PC-9 (cell line): ENCODE measurements around the gene TSLP. TPM values are rescaled to one million over a fixed set of nuclear protein-coding genes. Genes with fewer than 3 reads are reported as not detected.

Experiments used
- BruUV-seq: library from RNA; stranded (reverse); fragments of 400-500 nt; replicated peaks from 2 replicates; lab custom pipeline; 2021; lab: Mats Ljungman, UMichigan
- CTCF ChIA-PET: fragments of 300-600 bp; sonication (Branson Sonifier 250); formaldehyde crosslinking; loops from one replicate; lab custom pipeline; 2022; ENCODE audit warnings: antibody characterized with exemption; lab: Charles Lee
- POLR2A ChIA-PET: fragments of 300-600 bp; sonication (Branson Sonifier 250); formaldehyde crosslinking; loops from one replicate; lab custom pipeline; 2022; ENCODE audit warnings: antibody characterized with exemption; ENCODE audit not compliant: unreplicated experiment; lab: Charles Lee
- DNase-seq, 2 experiments: peaks; one replicate each; pipeline versions ENCODE4 v3.0.0 to v3.0.0-alpha.2; 2015 to 2022; ENCODE audit warnings: mixed read lengths in 1 of 2
- H2AFZ ChIP-seq: fragments of 200-600 bp; sonication (generic); 2 replicates; pipeline ENCODE4 v1.8.1; 2017; ENCODE audit warnings: antibody characterized with exemption
- H3F3A ChIP-seq: fragments of 200-600 bp; sonication (generic); 2 replicates; pipeline ENCODE4 v1.8.1; 2017; ENCODE audit warnings: antibody characterized with exemption, mild to moderate bottlenecking, low read depth; ENCODE audit not compliant: insufficient read depth
- H3K27ac ChIP-seq: fragments of 200-600 bp; sonication (generic); 2 replicates; pipeline ENCODE4 v1.6.1; 2016; ENCODE audit warnings: mixed run types
- H3K27me3 ChIP-seq: fragments of 200-600 bp; sonication (generic); 2 replicates; pipeline ENCODE4 v1.6.1; 2016; ENCODE audit warnings: low read depth, mixed run types; ENCODE audit not compliant: insufficient read depth
- H3K36me3 ChIP-seq: fragments of 200-600 bp; sonication (generic); 2 replicates; pipeline ENCODE4 v1.6.1; 2016; ENCODE audit warnings: low read depth, mixed run types
- H3K4me1 ChIP-seq: fragments of 200-600 bp; sonication (generic); replicated peaks from 2 replicates; pipeline ENCODE4 v1.6.1; 2016; ENCODE audit warnings: mixed run types; ENCODE audit not compliant: insufficient read depth
- H3K4me2 ChIP-seq: fragments of 200-600 bp; sonication (generic); 2 replicates; pipeline ENCODE4 v1.6.1; 2017; ENCODE audit warnings: mixed run types
- H3K4me3 ChIP-seq: fragments of 200-600 bp; sonication (generic); 2 replicates; pipeline ENCODE4 v1.6.1; 2016; ENCODE audit warnings: mixed run types
- H3K79me2 ChIP-seq: fragments of 200-600 bp; sonication (generic); 2 replicates; pipeline ENCODE4 v1.6.1; 2017; ENCODE audit warnings: low read depth, mixed run types
- H3K9me2 ChIP-seq: fragments of 200-600 bp; sonication (generic); 2 replicates; pipeline ENCODE4 v1.8.1; 2017; ENCODE audit warnings: mild to moderate bottlenecking; ENCODE audit not compliant: insufficient read depth
- H3K9me3 ChIP-seq: fragments of 200-600 bp; sonication (generic); 2 replicates; pipeline ENCODE4 v1.8.1; 2016; ENCODE audit warnings: low read depth; ENCODE audit not compliant: insufficient read depth
- H4K20me1 ChIP-seq: fragments of 200-600 bp; sonication (generic); 2 replicates; pipeline ENCODE4 v1.8.1; 2017; ENCODE audit not compliant: insufficient read depth
- EZH2 ChIP-seq: fragments of 200-600 bp; sonication (generic); IDR thresholded peaks from 2 replicates; pipeline ENCODE4 v1.8.0; 2017; ENCODE audit warnings: antibody characterized with exemption, low read depth
- intact Hi-C: fragments of 100-400 bp; cut with micrococcal nuclease; formaldehyde crosslinking; loops from one replicate; pipeline ENCODE4 v1.10.0; 2022; ENCODE audit not compliant: unreplicated experiment
- total RNA-seq: library from RNA; stranded (reverse); gene quantifications from 2 replicates; pipeline ENCODE4 v1.2.3, GENCODE V29; 2021
- TF ChIP-seq, protein P1 (sequence below): fragments of 200-600 bp; sonication (generic); conservative IDR thresholded peaks from 2 replicates; pipeline ENCODE4 v1.6.1; 2017; ENCODE audit warnings: mixed run types, antibody characterized with exemption, mild to moderate bottlenecking, moderate library complexity

The TSLP gene
- total RNA-seq, 1 experiment from 2014 or later, result not detected

- H4K20me1 ChIP-seq, result no peaks in the 10 kb centered on the region
- no peaks in the 10 kb centered on the region; the same call in 1 of the 2 replicates for H3K9me2 ChIP-seq
- no peak for DNase-seq
- no peaks in the 10 kb centered on the region for H3K79me2 ChIP-seq
- TF ChIP-seq EZH2, result no peak
- TF ChIP-seq, protein P1, sequence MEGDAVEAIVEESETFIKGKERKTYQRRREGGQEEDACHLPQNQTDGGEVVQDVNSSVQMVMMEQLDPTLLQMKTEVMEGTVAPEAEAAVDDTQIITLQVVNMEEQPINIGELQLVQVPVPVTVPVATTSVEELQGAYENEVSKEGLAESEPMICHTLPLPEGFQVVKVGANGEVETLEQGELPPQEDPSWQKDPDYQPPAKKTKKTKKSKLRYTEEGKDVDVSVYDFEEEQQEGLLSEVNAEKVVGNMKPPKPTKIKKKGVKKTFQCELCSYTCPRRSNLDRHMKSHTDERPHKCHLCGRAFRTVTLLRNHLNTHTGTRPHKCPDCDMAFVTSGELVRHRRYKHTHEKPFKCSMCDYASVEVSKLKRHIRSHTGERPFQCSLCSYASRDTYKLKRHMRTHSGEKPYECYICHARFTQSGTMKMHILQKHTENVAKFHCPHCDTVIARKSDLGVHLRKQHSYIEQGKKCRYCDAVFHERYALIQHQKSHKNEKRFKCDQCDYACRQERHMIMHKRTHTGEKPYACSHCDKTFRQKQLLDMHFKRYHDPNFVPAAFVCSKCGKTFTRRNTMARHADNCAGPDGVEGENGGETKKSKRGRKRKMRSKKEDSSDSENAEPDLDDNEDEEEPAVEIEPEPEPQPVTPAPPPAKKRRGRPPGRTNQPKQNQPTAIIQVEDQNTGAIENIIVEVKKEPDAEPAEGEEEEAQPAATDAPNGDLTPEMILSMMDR, result no peak
- H2AFZ ChIP-seq, result no peak overlapping the region
- BruUV-seq, result no TSS peak
- CTCF ChIA-PET, result no interaction called here
- H3K4me1 ChIP-seq, result no peaks in the 10 kb centered on the region
- no peak overlapping the region for H3K27ac ChIP-seq
- no peaks in the 10 kb centered on the region for H3K36me3 ChIP-seq
- POLR2A ChIA-PET, result no interaction called here
- no peak overlapping the region for H3K4me3 ChIP-seq
- no peak overlapping the region for H3K4me2 ChIP-seq
- intact Hi-C loops, result no loop called here
- H3K9me3 ChIP-seq, result no peaks in the 10 kb centered on the region
- H3K27me3 ChIP-seq, result peaks cover 14% of the 10 kb centered on the region; the same call in 1 of the 2 replicates
- H3F3A ChIP-seq, result no peaks in the 10 kb centered on the region
Measured at GRCh38 chr5:111068213-111068612, 3.3 kb upstream of the TSLP start.

- no peaks in the 10 kb centered on the region for H3K9me3 ChIP-seq
- H3K4me2 ChIP-seq, result no peak overlapping the region
- H3K9me2 ChIP-seq, result no peaks in the 10 kb centered on the region; the same call in 1 of the 2 replicates
- H3K36me3 ChIP-seq, result no peaks in the 10 kb centered on the region
- TF ChIP-seq, protein P1, result no peak
- no peaks in the 10 kb centered on the region for H3F3A ChIP-seq
- no peak overlapping the region for H2AFZ ChIP-seq
- no peaks in the 10 kb centered on the region for H3K4me1 ChIP-seq
- H3K4me3 ChIP-seq, result no peak overlapping the region
- ChIA-PET CTCF (no interaction called here), POLR2A (no interaction called here)
- peaks cover 14% of the 10 kb centered on the region; the same call in 1 of the 2 replicates for H3K27me3 ChIP-seq
- no TSS peak for BruUV-seq
- intact Hi-C loops, result no loop called here
- H3K27ac ChIP-seq, result no peak overlapping the region
- no peaks in the 10 kb centered on the region for H4K20me1 ChIP-seq
- DNase-seq, result no peak
- no peaks in the 10 kb centered on the region for H3K79me2 ChIP-seq
Measured at GRCh38 chr5:111069839-111070238, 1.7 kb upstream of the TSLP start.

- no peak for DNase-seq
- peaks cover 6% of the 10 kb centered on the region; the same call in 1 of the 2 replicates for H3K4me1 ChIP-seq
- ChIA-PET POLR2A (no interaction called here), CTCF (no interaction called here)
- H3K4me3 ChIP-seq, result no peak overlapping the region
- H4K20me1 ChIP-seq, result no peaks in the 10 kb centered on the region
- intact Hi-C loops, result no loop called here
- H3K27ac ChIP-seq, result no peak overlapping the region
- H3K27me3 ChIP-seq, result peaks cover 14% of the 10 kb centered on the region; the same call in 1 of the 2 replicates
- H3K4me2 ChIP-seq, result no peak overlapping the region
- no peaks in the 10 kb centered on the region for H3K79me2 ChIP-seq
- H2AFZ ChIP-seq, result no peak overlapping the region
- no TSS peak for BruUV-seq
- H3K9me3 ChIP-seq, result no peaks in the 10 kb centered on the region
- H3K36me3 ChIP-seq, result no peaks in the 10 kb centered on the region
- no peaks in the 10 kb centered on the region for H3F3A ChIP-seq
- no peaks in the 10 kb centered on the region; the same call in 1 of the 2 replicates for H3K9me2 ChIP-seq
- no peak for TF ChIP-seq EZH2
- TF ChIP-seq, protein P1, result no peak
Measured at GRCh38 chr5:111070272-111071134, 1.0 kb upstream of the TSLP start.
